Activated T-helper 2 cell treated with anti-CD3 and anti-CD28 coated beads, Interferon-gamma antibody, Interleukin-2, Interleukin-4, amounts not matched to agents 10 μg/mL and 5 μg/mL and 100 μg/mL, durations not matched to agents 14 hours and 24 hours and 36 hours (primary cell): ENCODE measurements around the gene CENPL. TPM values are rescaled to one million over a fixed set of nuclear protein-coding genes. Genes with fewer than 3 reads are reported as not detected.
"Not testable (repeated sequence)": the region's sequence is repeated elsewhere in the genome, so short reads cannot be mapped to it uniquely, and the experiment has no call there.

ENCODE experiments used
- DNase-seq: peaks from one replicate; pipeline ENCODE4 v3.0.0; 2021; ENCODE audit warnings: low spot score
- H3K27ac Mint-ChIP-seq: one replicate; pipeline ENCODE4 v1.8.0; 2021; ENCODE audit warnings: mixed read lengths
- H3K27me3 Mint-ChIP-seq: one replicate; pipeline ENCODE4 v1.8.0; 2021; ENCODE audit warnings: low read depth, mixed read lengths
- H3K36me3 Mint-ChIP-seq: one replicate; pipeline ENCODE4 v1.8.0; 2021; ENCODE audit warnings: low read depth, mixed read lengths
- H3K4me1 Mint-ChIP-seq: one replicate; pipeline ENCODE4 v1.8.0; 2021; ENCODE audit warnings: low read depth, mixed read lengths
- H3K4me3 Mint-ChIP-seq: one replicate; pipeline ENCODE4 v1.8.0; 2021; ENCODE audit warnings: low read depth, mild to moderate bottlenecking, moderate library complexity, mixed read lengths
- H3K9me3 Mint-ChIP-seq: one replicate; pipeline ENCODE4 v1.8.0; 2021; ENCODE audit warnings: mixed read lengths
- intact Hi-C: fragments of 100-400 bp; cut with micrococcal nuclease; formaldehyde crosslinking; loops from one replicate; pipeline ENCODE4 v1.15.1; 2023
- total RNA-seq: library from RNA; stranded (reverse); gene quantifications from 2 replicates; pipeline ENCODE4 v1.2.3, GENCODE V29; 2022

The CENPL gene
- total RNA-seq, 1 donor from 2014 or later = 26.2 TPM

GRCh38 chr1:173832748-173833147 lies 8.1 kb upstream of the CENPL start:
- Mint-ChIP-seq H3K27me3 (no peaks in the 10 kb centered on the region), H3K4me3 (no peak overlapping the region), H3K4me1 (peaks cover 5% of the 10 kb centered on the region), H3K9me3 (no peaks in the 10 kb centered on the region), H3K36me3 (peaks cover 48% of the 10 kb centered on the region), H3K27ac (no peak overlapping the region)
- intact Hi-C loops = no loop called here
- DNase-seq = no peak

GRCh38 chr1:173827611-173828010 lies 2.9 kb upstream of the CENPL start:
- Mint-ChIP-seq H3K9me3 (no peaks in the 10 kb centered on the region), H3K27me3 (no peaks in the 10 kb centered on the region), H3K36me3 (peaks cover 52% of the 10 kb centered on the region), H3K4me3 (no peak overlapping the region), H3K4me1 (peaks cover 22% of the 10 kb centered on the region), H3K27ac (no peak overlapping the region)
- no peak for DNase-seq
- intact Hi-C loops = no loop called here

- H3K9me3 Mint-ChIP-seq = no peaks in the 10 kb centered on the region
- H3K27me3 Mint-ChIP-seq = no peaks in the 10 kb centered on the region
- peaks cover 36% of the 10 kb centered on the region for H3K4me1 Mint-ChIP-seq
- DNase-seq = no peak
- peak overlapping the region; percentile 99 for H3K27ac Mint-ChIP-seq
- intact Hi-C loops = loop anchor here (1.0 to 2.0 kb wide), 8 partner anchors 43 to 1079 kb away; partner anchors contain the start of genes GAS5, KLHL20, PRDX6 and RABGAP1L
- H3K36me3 Mint-ChIP-seq = peaks cover 51% of the 10 kb centered on the region
- H3K4me3 Mint-ChIP-seq = peak overlapping the region; percentile 98
Measured at GRCh38 chr1:173823781-173824314, 835 bp downstream of the CENPL start.

GRCh38 chr1:173821680-173822079 lies 3.0 kb downstream of the CENPL start:
- no peaks in the 10 kb centered on the region for H3K27me3 Mint-ChIP-seq
- H3K27ac Mint-ChIP-seq = no peak overlapping the region
- H3K4me1 Mint-ChIP-seq = peaks cover 32% of the 10 kb centered on the region
- H3K36me3 Mint-ChIP-seq = peaks cover 56% of the 10 kb centered on the region
- peak overlapping the region; percentile 15 for H3K4me3 Mint-ChIP-seq
- DNase-seq = no peak
- H3K9me3 Mint-ChIP-seq = peaks cover 4% of the 10 kb centered on the region
- intact Hi-C loops = no loop called here

- H3K4me3 Mint-ChIP-seq = no peak overlapping the region
- peaks cover 75% of the 10 kb centered on the region for H3K36me3 Mint-ChIP-seq
Measured at GRCh38 chr1:173818459-173818858, 6.2 kb downstream of the CENPL start.

GRCh38 chr1:173813654-173814053 lies 11.0 kb downstream of the CENPL start:
- H3K36me3 Mint-ChIP-seq = peaks cover 82% of the 10 kb centered on the region
- H3K9me3 Mint-ChIP-seq = peaks cover 12% of the 10 kb centered on the region
- intact Hi-C loops, H3K27ac Mint-ChIP-seq, H3K27me3 Mint-ChIP-seq, H3K4me3 Mint-ChIP-seq, DNase-seq: not testable (repeated sequence)
- H3K4me1 Mint-ChIP-seq = peaks cover 35% of the 10 kb centered on the region

More at GRCh38 chr1:173818459-173818858, 6.2 kb downstream of the CENPL start:
- H3K4me1 Mint-ChIP-seq = peaks cover 44% of the 10 kb centered on the region
- intact Hi-C loops = no loop called here
- no peaks in the 10 kb centered on the region for H3K27me3 Mint-ChIP-seq
- H3K9me3 Mint-ChIP-seq = peaks cover 12% of the 10 kb centered on the region
- H3K27ac Mint-ChIP-seq = no peak overlapping the region
- no peak for DNase-seq

- Mint-ChIP-seq H3K9me3 (no peaks in the 10 kb centered on the region), H3K27ac (no peak overlapping the region), H3K4me3 (no peak overlapping the region), H3K27me3 (no peaks in the 10 kb centered on the region), H3K36me3 (peaks cover 47% of the 10 kb centered on the region), H3K4me1 (no peaks in the 10 kb centered on the region)
- intact Hi-C loops = no loop called here
- no peak for DNase-seq
Measured at GRCh38 chr1:173802961-173803360, 21.7 kb downstream of the CENPL start.

GRCh38 chr1:173799995-173800394 lies 24.7 kb downstream of the CENPL start:
- intact Hi-C loops, H3K4me1 Mint-ChIP-seq, H3K27ac Mint-ChIP-seq, H3K27me3 Mint-ChIP-seq, H3K9me3 Mint-ChIP-seq, H3K4me3 Mint-ChIP-seq, DNase-seq: not testable (repeated sequence)
- peaks cover 51% of the 10 kb centered on the region for H3K36me3 Mint-ChIP-seq

- intact Hi-C loops = no loop called here
- no peak overlapping the region for H3K4me3 Mint-ChIP-seq
- H3K27ac Mint-ChIP-seq = no peak overlapping the region
- H3K9me3 Mint-ChIP-seq = no peaks in the 10 kb centered on the region
- H3K27me3 Mint-ChIP-seq = no peaks in the 10 kb centered on the region
- peaks cover 49% of the 10 kb centered on the region for H3K36me3 Mint-ChIP-seq
- peaks cover 1% of the 10 kb centered on the region for H3K4me1 Mint-ChIP-seq
- DNase-seq = no peak
Measured at GRCh38 chr1:173798078-173798477, 26.6 kb downstream of the CENPL start.

GRCh38 chr1:173789841-173790240 lies 34.8 kb downstream of the CENPL start:
- peaks cover 24% of the 10 kb centered on the region for H3K36me3 Mint-ChIP-seq
- H3K4me3 Mint-ChIP-seq = no peak overlapping the region
- H3K4me1 Mint-ChIP-seq = no peaks in the 10 kb centered on the region
- H3K27me3 Mint-ChIP-seq = no peaks in the 10 kb centered on the region
- H3K9me3 Mint-ChIP-seq = no peaks in the 10 kb centered on the region
- intact Hi-C loops = no loop called here
- no peak for DNase-seq
- H3K27ac Mint-ChIP-seq = no peak overlapping the region

GRCh38 chr1:173784997-173785396 lies 39.7 kb downstream of the CENPL start:
- DNase-seq = no peak
- Mint-ChIP-seq H3K27ac (no peak overlapping the region), H3K36me3 (peaks cover 25% of the 10 kb centered on the region), H3K27me3 (no peaks in the 10 kb centered on the region), H3K4me1 (no peaks in the 10 kb centered on the region), H3K9me3 (no peaks in the 10 kb centered on the region), H3K4me3 (no peak overlapping the region)
- intact Hi-C loops = no loop called here

GRCh38 chr1:173779936-173780335 lies 44.7 kb downstream of the CENPL start:
- intact Hi-C loops = no loop called here
- no peaks in the 10 kb centered on the region for H3K4me1 Mint-ChIP-seq
- H3K36me3 Mint-ChIP-seq = peaks cover 57% of the 10 kb centered on the region
- H3K9me3 Mint-ChIP-seq = no peaks in the 10 kb centered on the region
- no peak for DNase-seq
- no peak overlapping the region for H3K27ac Mint-ChIP-seq
- no peak overlapping the region for H3K4me3 Mint-ChIP-seq
- no peaks in the 10 kb centered on the region for H3K27me3 Mint-ChIP-seq

GRCh38 chr1:173775578-173776226 lies 49.0 kb downstream of the CENPL start:
- no peak overlapping the region for H3K4me3 Mint-ChIP-seq
- H3K36me3 Mint-ChIP-seq = peaks cover 50% of the 10 kb centered on the region
- no peaks in the 10 kb centered on the region for H3K27me3 Mint-ChIP-seq
- intact Hi-C loops = no loop called here
- no peaks in the 10 kb centered on the region for H3K4me1 Mint-ChIP-seq
- H3K27ac Mint-ChIP-seq = no peak overlapping the region
- DNase-seq = no peak
- no peaks in the 10 kb centered on the region for H3K9me3 Mint-ChIP-seq
